SK-N-SH (cell line): Measurements from ENCODE around the gene NR5A1. TPM values are rescaled to one million over a fixed set of nuclear protein-coding genes. Genes with fewer than 3 reads are reported as not detected.

ENCODE experiments used
- CTCF ChIA-PET: fragments of 300-600, 350-600 bp; formaldehyde crosslinking; extraction: SDS; loops from one replicate; lab custom pipeline; 2021; lab: Yijun Ruan, JAX
- POLR2A ChIA-PET: fragments of 350-600 bp; sonication (Branson Sonifier 250); formaldehyde crosslinking; extraction: SDS; loops from one replicate; lab custom pipeline; 2020; ENCODE audit warnings: antibody characterized with exemption, inconsistent platforms; lab: Yijun Ruan, JAX
- DNase-seq: peaks from one replicate; pipeline ENCODE4 v3.0.0; 2012
- H2AFZ ChIP-seq: fragments of 200-600 bp; sonication (generic); 2 replicates; pipeline ENCODE4 v1.8.1; 2016; ENCODE audit warnings: antibody characterized with exemption, mild to moderate bottlenecking, low read depth
- H3F3A ChIP-seq: fragments of 200-600 bp; sonication (generic); replicated peaks from 2 replicates; pipeline ENCODE3; 2016; ENCODE audit warnings: antibody characterized with exemption, mild to moderate bottlenecking; ENCODE audit not compliant: insufficient read depth
- H3K27ac ChIP-seq, 2 experiments: fragments of 200-500 bp in 1 of 2; fragments of 200-600 bp in 1 of 2; sonication (Bioruptor generic) in 1 of 2; sonication (generic), shearing (Covaris generic) in 1 of 2; 2 replicates each; pipeline versions ENCODE4 v1.5.1 to v1.6.1; 2014 to 2016; ENCODE audit warnings: low read depth in 2 of 2, inconsistent platforms in 1 of 2, low read length in 1 of 2, mild to moderate bottlenecking in 1 of 2, mixed read lengths in 1 of 2
- H3K27me3 ChIP-seq: fragments of 200-600 bp; sonication (generic), shearing (Covaris generic); 2 replicates; pipeline ENCODE4 v1.6.1; 2016; ENCODE audit warnings: mixed run types; ENCODE audit not compliant: insufficient read depth
- H3K36me3 ChIP-seq, 2 experiments: fragments of 200-500 bp in 1 of 2; fragments of 200-600 bp in 1 of 2; sonication (Bioruptor generic) in 1 of 2; sonication (generic) in 1 of 2; replicated peaks in 1 of 2; 2 replicates each; pipeline versions ENCODE3 to v1.5.1; 2014 to 2016; ENCODE audit warnings: low read length in 1 of 2, mild to moderate bottlenecking in 1 of 2; ENCODE audit not compliant: insufficient read depth in 2 of 2, control insufficient read depth in 1 of 2
- H3K4me1 ChIP-seq, 2 experiments: fragments of 200-500 bp in 1 of 2; fragments of 200-600 bp in 1 of 2; sonication (Bioruptor generic) in 1 of 2; sonication (generic), shearing (Covaris generic) in 1 of 2; 2 replicates each; pipeline versions ENCODE4 v1.5.1 to v1.6.1; 2014 to 2016; ENCODE audit warnings: low read depth in 1 of 2, low read length in 1 of 2, mixed run types in 1 of 2; ENCODE audit not compliant: insufficient read depth in 2 of 2, control insufficient read depth in 1 of 2
- H3K4me2 ChIP-seq: fragments of 200-600 bp; sonication (generic), shearing (Covaris generic); 2 replicates; pipeline ENCODE4 v1.6.1; 2017; ENCODE audit warnings: mixed run types
- H3K4me3 ChIP-seq, 2 experiments: fragments of 200-500 bp in 1 of 2; fragments of 200-600 bp in 1 of 2; sonication (Bioruptor generic) in 1 of 2; sonication (generic), shearing (Covaris generic) in 1 of 2; 2 replicates each; pipeline versions ENCODE4 v1.5.1 to v1.8.1; 2014 to 2016; ENCODE audit warnings: low read depth in 2 of 2, inconsistent platforms in 1 of 2, low read length in 1 of 2, mild to moderate bottlenecking in 1 of 2, mixed read lengths in 1 of 2, moderate library complexity in 1 of 2
- H3K79me2 ChIP-seq: fragments of 200-600 bp; sonication (generic); 2 replicates; pipeline ENCODE4 v1.8.1; 2017; ENCODE audit warnings: mild to moderate bottlenecking; ENCODE audit not compliant: insufficient read depth
- H3K9ac ChIP-seq: fragments of 200-600 bp; sonication (generic); 2 replicates; pipeline ENCODE4 v1.6.1; 2017; ENCODE audit warnings: mixed run types
- H3K9me2 ChIP-seq: fragments of 200-600 bp; sonication (generic); 2 replicates; pipeline ENCODE4 v1.6.1; 2017; ENCODE audit warnings: mixed run types
- H3K9me3 ChIP-seq: fragments of 200-600 bp; sonication (generic); 2 replicates; pipeline ENCODE4 v1.6.1; 2017; ENCODE audit warnings: mixed run types, mild to moderate bottlenecking, moderate library complexity
- H4K20me1 ChIP-seq: fragments of 200-600 bp; sonication (generic); 2 replicates; pipeline ENCODE4 v1.6.1; 2017; ENCODE audit warnings: mild to moderate bottlenecking, mixed run types; ENCODE audit not compliant: insufficient read depth
- CTCF ChIP-seq: fragments of 200-600 bp; sonication (generic); IDR thresholded peaks from 2 replicates; pipeline ENCODE4 v1.6.1; 2017; ENCODE audit warnings: antibody characterized with exemption, mild to moderate bottlenecking, moderate library complexity
- FOSL2 ChIP-seq: IDR thresholded peaks from 2 replicates; pipeline ENCODE4 v1.4.0; 2012; ENCODE audit warnings: low read depth, mild to moderate bottlenecking, moderate library complexity, borderline replicate concordance
- GABPA ChIP-seq: IDR thresholded peaks from 2 replicates; pipeline ENCODE4 v1.4.0; 2012; ENCODE audit warnings: low read depth, mild to moderate bottlenecking
- GATA2 ChIP-seq: sonication (generic); formaldehyde crosslinking; IDR thresholded peaks from 2 replicates; pipeline ENCODE4 v1.5.0; 2020; ENCODE audit warnings: mild to moderate bottlenecking, missing genetic modification reagents
- NFIC ChIP-seq: IDR thresholded peaks from 2 replicates; pipeline ENCODE4 v1.4.0; 2012; ENCODE audit warnings: borderline replicate concordance
- NRF1 ChIP-seq: IDR thresholded peaks from 2 replicates; pipeline ENCODE4 v1.6.1; 2012; ENCODE audit warnings: low read depth, mild to moderate bottlenecking, low read length
- PBX3 ChIP-seq: IDR thresholded peaks from 2 replicates; pipeline ENCODE4; 2012
- RFX5 ChIP-seq: IDR thresholded peaks from 2 replicates; pipeline ENCODE4 v1.6.1; 2012; ENCODE audit warnings: mild to moderate bottlenecking, improper control_type of control experiment, low read length
- SMC3 ChIP-seq: IDR thresholded peaks from 2 replicates; pipeline ENCODE4 v1.6.1; 2012; ENCODE audit warnings: low read depth, low read length, improper control_type of control experiment
- TEAD4 ChIP-seq: IDR thresholded peaks from 2 replicates; pipeline ENCODE4 v1.4.0; 2012; ENCODE audit warnings: mild to moderate bottlenecking, borderline replicate concordance; ENCODE audit not compliant: insufficient read depth
- USF2 ChIP-seq: fragments of 150-350 bp; IDR thresholded peaks from 2 replicates; pipeline ENCODE4 v1.6.1; 2017; ENCODE audit warnings: antibody characterized with exemption, low read length, low read depth, borderline replicate concordance
- WGBS: methylation state at CpG from one replicate; pipeline ENCODE4 v1.1.6; 2017; ENCODE audit warnings: low lambda C conversion rate; 5-methylcytosine and 5-hydroxymethylcytosine counted together
- polyA plus RNA-seq, 3 experiments: library from polyadenylated mRNA; depleted of rRNA; stranded (reverse); fragments of >200 nt; gene quantifications; 2 replicates each; pipeline ENCODE4 v1.2.3, GENCODE V29; 2012

Gene NR5A1
- polyA plus RNA-seq, 1 of the 3 experiments (the other 2 are of a cell fraction), result not detected

GRCh38 chr9:124492818-124493217 lies 14.4 kb downstream of the NR5A1 start:
- H2AFZ ChIP-seq, result no peak overlapping the region
- WGBS, result 75% methylated on average over 6 of the region's 19 CpGs
- H3K27ac ChIP-seq, result no peak overlapping the region
- H3F3A ChIP-seq, result no peaks in the 10 kb centered on the region
- H3K4me3 ChIP-seq, result no peak overlapping the region
- no peaks in the 10 kb centered on the region for H3K9me3 ChIP-seq
- H3K4me2 ChIP-seq, result no peak overlapping the region
- no peaks in the 10 kb centered on the region; a peak in 1 of 4 replicates for H3K4me1 ChIP-seq
- no peaks in the 10 kb centered on the region; the same call in 1 of the 2 replicates for H3K27me3 ChIP-seq
- H3K79me2 ChIP-seq, result no peaks in the 10 kb centered on the region
- H3K9me2 ChIP-seq, result no peaks in the 10 kb centered on the region
- ChIA-PET POLR2A (no interaction called here), CTCF (interaction anchor here (0.9 to 1.2 kb wide), 2 partner anchors 12 to 83 kb away, joined by 4 read pairs; no protein-coding TSS in a partner anchor)
- no peaks in the 10 kb centered on the region for H4K20me1 ChIP-seq
- TF ChIP-seq NRF1 (no peak), SMC3 (no peak), TEAD4 (no peak), FOSL2 (no peak)
- no peak for DNase-seq
- no peak overlapping the region for H3K9ac ChIP-seq
- H3K36me3 ChIP-seq, result no peaks in the 10 kb centered on the region

- no peaks in the 10 kb centered on the region; a peak in 1 of 4 replicates for H3K4me1 ChIP-seq
- ChIA-PET POLR2A (no interaction called here), CTCF (interaction anchor here (0.6 kb wide), 1 partner anchor 115 kb away, joined by 3 read pairs; no protein-coding TSS in a partner anchor)
- 52% methylated on average over 10 of the region's 32 CpGs for WGBS
- DNase-seq, result no peak
- H4K20me1 ChIP-seq, result no peaks in the 10 kb centered on the region
- no peaks in the 10 kb centered on the region for H3K36me3 ChIP-seq
- H3K4me3 ChIP-seq, result no peak overlapping the region
- no peak overlapping the region for H3K27ac ChIP-seq
- H3K27me3 ChIP-seq, result no peaks in the 10 kb centered on the region; the same call in 1 of the 2 replicates
- no peaks in the 10 kb centered on the region for H3K9me2 ChIP-seq
- no peak overlapping the region for H2AFZ ChIP-seq
- TF ChIP-seq RFX5, result no peak
- H3F3A ChIP-seq, result no peaks in the 10 kb centered on the region
- no peaks in the 10 kb centered on the region for H3K79me2 ChIP-seq
- no peaks in the 10 kb centered on the region for H3K9me3 ChIP-seq
- no peak overlapping the region for H3K4me2 ChIP-seq
- H3K9ac ChIP-seq, result no peak overlapping the region
These were observed 15.9 kb downstream of the NR5A1 start for GRCh38 chr9:124491049-124491975.

GRCh38 chr9:124490004-124490403 lies 17.2 kb downstream of the NR5A1 start:
- Histone ChIP-seq H3K9ac (no peak overlapping the region), H3K27me3 (no peaks in the 10 kb centered on the region; the same call in 1 of the 2 replicates), H3K4me2 (no peak overlapping the region), H3K79me2 (no peaks in the 10 kb centered on the region), H3K4me1 (no peaks in the 10 kb centered on the region; a peak in 1 of 4 replicates), H3K36me3 (no peaks in the 10 kb centered on the region)
- POLR2A ChIA-PET, result no interaction called here
- no peak for DNase-seq
- CTCF ChIA-PET, result no interaction called here
- TF ChIP-seq PBX3 (no peak), GATA2 (CRISPR knock-in tag) (no peak), CTCF (no peak), USF2 (no peak), GABPA (no peak), TEAD4 (no peak), NFIC (no peak)
- TF ChIP-seq, all 33 proteins: peak for 0
- Histone ChIP-seq H3K27ac (no peak overlapping the region), H4K20me1 (no peaks in the 10 kb centered on the region), H2AFZ (no peak overlapping the region), H3F3A (no peaks in the 10 kb centered on the region), H3K9me2 (no peaks in the 10 kb centered on the region), H3K9me3 (no peaks in the 10 kb centered on the region), H3K4me3 (no peak overlapping the region)
- WGBS, result 52% methylated on average over 2 of the region's 2 CpGs
